Aorta (tissue), 5 donors: ENCODE data around the gene TPPP. TPM values are rescaled to one million over a fixed set of nuclear protein-coding genes. Genes with fewer than 3 reads are reported as not detected.
A peak's percentile ranks its signal among the peaks of the same experiment; 100 is the strongest.

ENCODE experiments used
- ATAC-seq: fragments of 200-7000 bp; cut with Tn5 transposase; one replicate; pipeline ENCODE4 v1.9.1; 2022; ENCODE audit warnings: moderate library complexity; ENCODE audit not compliant: low FRiP score
- DNase-seq, 2 donors: peaks; one replicate each; pipeline ENCODE4 v3.0.0-alpha.2; 2020
- H3K27ac ChIP-seq, 2 donors: one replicate each; pipeline ENCODE4 v1.5.1; 2013; ENCODE audit warnings: low read length in 2 of 2, mild to moderate bottlenecking in 2 of 2, moderate library complexity in 2 of 2, control low read depth in 1 of 2, inconsistent platforms in 1 of 2, low read depth in 1 of 2
- H3K27me3 ChIP-seq, 2 donors: one replicate each; pipeline ENCODE4 v1.6.1; 2013; ENCODE audit warnings: control low read depth in 1 of 2, low read length in 1 of 2, mild to moderate bottlenecking in 1 of 2, moderate library complexity in 1 of 2; ENCODE audit not compliant: insufficient read depth in 2 of 2, control insufficient read depth in 1 of 2
- H3K36me3 ChIP-seq, 2 donors: one replicate each; pipeline ENCODE4 v1.6.1; 2013; ENCODE audit warnings: control low read depth in 1 of 2, low read length in 1 of 2, mild to moderate bottlenecking in 1 of 2; ENCODE audit not compliant: insufficient read depth in 2 of 2, control insufficient read depth in 1 of 2
- H3K4me1 ChIP-seq, 2 donors: one replicate each; pipeline ENCODE4 v1.6.1; 2013; ENCODE audit warnings: low read length in 2 of 2, control low read depth in 1 of 2, mild to moderate bottlenecking in 1 of 2, moderate library complexity in 1 of 2; ENCODE audit not compliant: insufficient read depth in 2 of 2, control insufficient read depth in 1 of 2
- H3K4me3 ChIP-seq, 2 donors: one replicate each; pipeline ENCODE4 v1.5.1; 2013; ENCODE audit warnings: low read length in 2 of 2, control low read depth in 1 of 2, mild to moderate bottlenecking in 1 of 2
- H3K9me3 ChIP-seq: one replicate; pipeline ENCODE4 v1.6.1; 2013; ENCODE audit warnings: mild to moderate bottlenecking, low read length; ENCODE audit not compliant: control insufficient read depth
- WGBS, 2 donors: extraction: QIAGEN DNeasy Blood & Tissue Kit; methylation state at CpG; one replicate each; pipeline ENCODE4 v1.1.7; 2013; 5-methylcytosine and 5-hydroxymethylcytosine counted together
- intact Hi-C, 2 donors: fragments of 100-400 bp; cut with DNase I; formaldehyde crosslinking; loops; one replicate each; pipeline versions ENCODE4 v1.14.2 to v1.15.0; 2022
- polyA plus RNA-seq, 2 donors: library from polyadenylated mRNA; stranded (reverse); fragments of 200-250 nt; gene quantifications; one replicate each; pipeline ENCODE4 v1.2.3, GENCODE V29; 2013
- total RNA-seq, 2 donors: library from RNA; stranded (reverse); fragmentation: NEBNext Ultra II Directional; extraction: Animal tissue kit (Norgen Biotek cat#: 25700); gene quantifications; one replicate each; pipeline ENCODE4 v1.2.1, GENCODE V29; 2021
- donor health status: healthy with polysubstance abuse.
- donor health status: Bipolar disorder and iron deficiency.
- donor health status: DM: no; HTN: no; CAD: no.
- donor health status: DM: no; HTN: no; CAD: no.
- donor health status: DM: yes; HTN: yes; CAD: no.

TPPP gene
- total and polyA plus RNA-seq, 4 donors: 2.5 to 9.8 (median 5.2) TPM

GRCh38 chr5:664994-665360 is 28.2 kb downstream of the TPPP start:
- DNase-seq: peak in 1 of 2 donors; percentile 42
- H3K27me3 ChIP-seq: no peaks in the 10 kb centered on the region
- no peaks in the 10 kb centered on the region for H3K9me3 ChIP-seq
- H3K4me1 ChIP-seq: no peaks in the 10 kb centered on the region
- no peak overlapping the region for H3K27ac ChIP-seq
- H3K36me3 ChIP-seq: peaks cover 0 to 4% of the 10 kb centered on the region in 2 donors
- ATAC-seq: no peak
- WGBS, 2 donors: 95% methylated on average over 20 of the region's 20 CpGs
- H3K4me3 ChIP-seq: no peak overlapping the region
- intact Hi-C loops: no loop called here

- ATAC-seq (no peak), DNase-seq (peak in 1 of 2 donors; percentile 35)
- WGBS, 2 donors: 92 to 93% methylated on average over 24 of the region's 24 CpGs
- Histone ChIP-seq H3K4me3 (no peak overlapping the region), H3K9me3 (no peaks in the 10 kb centered on the region), H3K4me1 (no peaks in the 10 kb centered on the region), H3K36me3 (peaks cover 0 to 4% of the 10 kb centered on the region in 2 donors), H3K27ac (no peak overlapping the region), H3K27me3 (no peaks in the 10 kb centered on the region)
- intact Hi-C loops: no loop called here
Observed at GRCh38 chr5:664343-664993, 28.7 kb downstream of the TPPP start.

- 95 to 96% methylated on average over 37 to 38 of the region's 38 CpGs for WGBS, 2 donors
- peaks cover 0 to 4% of the 10 kb centered on the region in 2 donors for H3K36me3 ChIP-seq
- intact Hi-C loops: no loop called here
- no peaks in the 10 kb centered on the region for H3K27me3 ChIP-seq
- ATAC-seq (no peak), DNase-seq (peak in 1 of 2 donors; percentile 33)
- no peaks in the 10 kb centered on the region for H3K9me3 ChIP-seq
- H3K4me3 ChIP-seq: no peak overlapping the region
- no peaks in the 10 kb centered on the region for H3K4me1 ChIP-seq
- no peak overlapping the region for H3K27ac ChIP-seq
Observed at GRCh38 chr5:663436-664342, 29.5 kb downstream of the TPPP start.

GRCh38 chr5:662751-663435 is 30.3 kb downstream of the TPPP start:
- ATAC-seq: no peak
- intact Hi-C loops: no loop called here
- Histone ChIP-seq H3K36me3 (peaks cover 0 to 4% of the 10 kb centered on the region in 2 donors), H3K4me3 (no peak overlapping the region), H3K27me3 (no peaks in the 10 kb centered on the region), H3K4me1 (no peaks in the 10 kb centered on the region), H3K27ac (no peak overlapping the region), H3K9me3 (peaks cover 3% of the 10 kb centered on the region)
- DNase-seq: peak in 1 of 2 donors; percentile 40
- 93 to 98% methylated on average over 56 of the region's 56 CpGs for WGBS, 2 donors

- intact Hi-C loops: no loop called here
- WGBS, 2 donors: 97% methylated on average over 53 of the region's 53 CpGs
- Histone ChIP-seq H3K27ac (no peak overlapping the region), H3K9me3 (peaks cover 6% of the 10 kb centered on the region), H3K27me3 (no peaks in the 10 kb centered on the region), H3K4me1 (no peaks in the 10 kb centered on the region), H3K4me3 (no peak overlapping the region), H3K36me3 (peaks cover 0 to 4% of the 10 kb centered on the region in 2 donors)
- DNase-seq (peak in 1 of 2 donors; percentile 44), ATAC-seq (no peak)
Observed at GRCh38 chr5:661891-662750, 31.0 kb downstream of the TPPP start.

- no peaks in the 10 kb centered on the region for H3K27me3 ChIP-seq
- 96 to 98% methylated on average over 11 of the region's 11 CpGs for WGBS, 2 donors
- peak in 1 of 2 donors; percentile 18 for DNase-seq
- H3K4me3 ChIP-seq: no peak overlapping the region
- H3K36me3 ChIP-seq: peaks cover 0 to 4% of the 10 kb centered on the region in 2 donors
- no peak overlapping the region for H3K27ac ChIP-seq
- H3K4me1 ChIP-seq: no peaks in the 10 kb centered on the region
- peaks cover 6% of the 10 kb centered on the region for H3K9me3 ChIP-seq
- no peak for ATAC-seq
- intact Hi-C loops: no loop called here
Observed at GRCh38 chr5:660491-661030, 32.6 kb downstream of the TPPP start.

- 97% methylated on average over 16 of the region's 16 CpGs for WGBS, 2 donors
- Histone ChIP-seq H3K9me3 (peaks cover 6% of the 10 kb centered on the region), H3K27ac (no peak overlapping the region), H3K4me1 (no peaks in the 10 kb centered on the region), H3K27me3 (no peaks in the 10 kb centered on the region), H3K4me3 (no peak overlapping the region), H3K36me3 (peaks cover 0 to 3% of the 10 kb centered on the region in 2 donors)
- DNase-seq (peak in 1 of 2 donors; percentile 14), ATAC-seq (no peak)
- intact Hi-C loops: no loop called here
Observed at GRCh38 chr5:659496-660263, 33.5 kb downstream of the TPPP start.
